Stimulated activated CD8-positive, alpha-beta memory T cell treated with anti-CD3 and anti-CD28 coated beads, Interleukin-7, amount 100 ng/mL, for 24 hours (primary cell): Measurements from ENCODE around the gene MLST8.

Source experiments
- DNase-seq: peaks from one replicate; pipeline ENCODE4 v3.0.0-alpha.2; 2020; ENCODE audit warnings: low read depth

The MLST8 gene

DNA sequence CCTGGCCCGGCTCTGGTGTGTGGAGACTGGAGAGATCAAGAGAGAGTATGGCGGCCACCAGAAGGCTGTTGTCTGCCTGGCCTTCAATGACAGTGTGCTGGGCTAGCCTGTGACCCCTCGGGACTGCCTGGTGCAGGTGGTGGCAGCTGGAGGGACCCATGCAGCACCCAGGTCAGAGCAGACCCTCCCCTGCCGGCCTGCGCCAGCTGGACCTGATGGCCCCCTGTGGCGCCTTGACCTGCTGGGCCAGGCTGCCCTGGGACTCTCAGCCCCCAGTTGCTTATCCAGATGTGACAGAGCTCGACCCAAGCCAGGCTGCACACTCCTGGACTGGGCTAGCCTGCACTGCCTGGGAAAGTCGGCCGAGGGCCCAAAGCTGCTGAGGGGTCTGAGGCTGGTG, 3.5 kb downstream of the MLST8 start:
- no peak for DNase-seq

DNA sequence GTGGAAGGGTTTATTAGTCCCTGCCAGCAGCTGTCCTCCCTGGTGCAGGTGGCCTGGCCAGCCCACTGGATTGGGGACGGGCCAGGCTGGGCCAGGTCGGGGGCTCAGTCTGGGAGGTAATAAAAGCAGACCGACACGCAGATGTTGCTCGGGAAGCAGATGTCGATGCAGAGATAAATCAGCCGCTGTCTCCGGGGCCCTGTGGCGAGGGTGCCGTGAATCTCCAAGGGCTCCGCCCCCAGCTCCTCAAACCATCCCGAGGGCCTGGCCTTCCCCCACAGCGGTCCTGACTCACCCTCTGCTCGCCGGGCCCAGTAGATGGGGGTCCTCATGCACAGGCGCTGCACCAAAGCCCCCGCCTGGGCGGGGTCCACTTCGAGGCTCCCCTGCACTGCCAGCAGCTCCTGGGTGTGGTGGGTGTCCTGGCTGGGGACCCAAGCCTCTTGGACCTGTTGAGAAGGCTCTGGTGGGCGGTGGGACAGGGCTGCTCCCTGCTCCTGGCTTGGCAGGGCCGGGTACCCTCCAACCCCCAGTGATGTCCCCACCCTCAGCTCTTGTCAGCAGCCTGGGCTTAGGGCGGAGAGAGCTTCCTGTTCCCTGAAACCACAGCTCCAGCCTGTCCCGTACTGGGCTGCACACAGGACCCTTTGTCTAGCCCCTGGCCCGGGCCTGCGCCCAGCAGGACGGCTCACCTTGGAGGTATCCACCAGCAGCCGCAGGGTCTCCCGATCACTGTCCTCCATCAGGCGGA, 4.2 kb downstream of the MLST8 start:
- no peak for DNase-seq

DNA sequence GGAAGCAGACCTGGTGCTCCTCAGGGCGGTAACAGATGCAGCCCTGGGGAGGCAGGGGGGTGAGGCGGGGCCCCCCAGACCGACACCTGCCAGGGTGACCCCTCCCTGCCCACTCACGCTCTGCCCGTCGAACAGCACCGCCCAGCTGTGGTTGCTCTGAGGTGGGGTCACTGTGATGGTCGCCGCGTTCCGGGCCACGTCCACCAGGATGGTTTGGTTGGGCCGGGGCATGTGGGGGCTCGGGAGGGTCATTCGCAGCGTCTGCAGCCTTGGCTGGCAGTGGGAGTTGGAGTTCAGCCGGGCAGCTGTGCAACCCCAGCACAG, 4.7 kb downstream of the MLST8 start:
- no peak for DNase-seq

DNA sequence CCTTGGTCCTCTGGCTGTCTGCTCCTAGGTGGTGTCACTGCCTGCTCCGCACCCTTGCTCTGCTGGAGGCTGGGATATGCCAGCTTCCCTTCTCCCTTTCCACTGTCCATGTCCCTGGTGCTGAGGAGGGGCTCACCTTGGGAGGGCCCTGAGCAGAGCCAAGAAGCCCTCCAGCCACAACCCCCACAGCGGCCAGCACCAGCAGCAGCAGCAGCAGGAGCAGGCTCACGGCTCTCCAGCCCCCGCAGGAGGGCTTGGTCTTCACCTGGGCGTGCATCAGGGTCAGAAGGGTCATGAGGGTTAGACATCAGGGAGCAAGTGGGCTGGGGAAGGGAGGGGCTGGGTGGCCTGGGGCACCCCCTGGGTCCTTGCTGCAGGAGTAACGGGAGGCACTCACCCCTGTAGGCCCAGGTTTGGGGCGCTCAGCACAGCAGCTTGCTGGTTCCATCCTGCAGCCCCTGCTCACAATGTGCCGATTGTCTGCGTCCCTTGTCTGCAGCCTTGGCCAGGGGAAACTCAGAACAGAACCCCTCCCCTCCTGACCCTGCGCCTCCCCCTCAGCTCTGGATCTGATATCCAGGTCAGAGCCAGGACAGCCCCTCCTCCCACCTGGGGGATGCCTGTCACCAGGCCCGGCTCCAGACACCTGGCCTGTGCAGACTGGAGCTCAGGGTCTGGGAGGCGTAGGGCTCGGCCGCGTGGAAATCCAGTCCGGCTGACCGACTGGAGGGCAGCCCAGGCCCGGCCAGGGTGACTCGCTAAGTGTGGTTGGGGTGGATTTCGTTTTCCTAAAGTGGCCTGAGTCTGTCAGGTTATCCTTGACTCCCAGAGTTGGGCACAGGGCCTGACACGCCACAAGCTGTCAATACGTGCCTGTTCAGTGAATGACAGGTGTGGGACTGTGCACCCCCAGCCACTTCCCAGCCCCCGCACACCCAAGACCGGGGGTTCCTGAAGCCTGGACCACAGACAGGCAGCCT, 5.4 kb downstream of the MLST8 start, which contains the start of gene BRICD5:
BRICD5 (minus strand) TSS at position 478 of the 980 bp plus-strand sequence; CDS start at position 448, 30 bp downstream.
- DNase-seq, result no peak

DNA sequence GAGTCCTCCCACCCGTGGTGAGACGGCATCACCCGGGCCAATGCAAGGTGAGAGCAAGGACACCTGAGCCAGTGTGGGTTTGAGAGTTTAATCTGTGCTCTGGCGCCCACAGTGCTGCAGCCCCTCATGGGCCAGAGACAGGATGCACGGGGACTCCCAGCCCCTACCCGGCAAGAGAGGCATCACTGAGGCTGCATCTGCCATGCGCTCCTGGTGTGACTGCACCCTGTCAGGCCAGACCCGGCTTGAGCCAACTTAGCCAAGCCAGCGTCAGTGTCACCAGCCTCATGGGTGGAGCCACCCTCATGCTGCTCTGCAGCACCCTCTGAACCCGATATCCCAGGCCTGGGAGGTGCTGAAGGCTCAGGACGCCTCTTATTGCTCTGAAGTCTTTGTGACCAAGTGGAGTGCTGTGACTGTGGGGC, 6.7 kb downstream of the MLST8 start:
- DNase-seq, result no peak

DNA sequence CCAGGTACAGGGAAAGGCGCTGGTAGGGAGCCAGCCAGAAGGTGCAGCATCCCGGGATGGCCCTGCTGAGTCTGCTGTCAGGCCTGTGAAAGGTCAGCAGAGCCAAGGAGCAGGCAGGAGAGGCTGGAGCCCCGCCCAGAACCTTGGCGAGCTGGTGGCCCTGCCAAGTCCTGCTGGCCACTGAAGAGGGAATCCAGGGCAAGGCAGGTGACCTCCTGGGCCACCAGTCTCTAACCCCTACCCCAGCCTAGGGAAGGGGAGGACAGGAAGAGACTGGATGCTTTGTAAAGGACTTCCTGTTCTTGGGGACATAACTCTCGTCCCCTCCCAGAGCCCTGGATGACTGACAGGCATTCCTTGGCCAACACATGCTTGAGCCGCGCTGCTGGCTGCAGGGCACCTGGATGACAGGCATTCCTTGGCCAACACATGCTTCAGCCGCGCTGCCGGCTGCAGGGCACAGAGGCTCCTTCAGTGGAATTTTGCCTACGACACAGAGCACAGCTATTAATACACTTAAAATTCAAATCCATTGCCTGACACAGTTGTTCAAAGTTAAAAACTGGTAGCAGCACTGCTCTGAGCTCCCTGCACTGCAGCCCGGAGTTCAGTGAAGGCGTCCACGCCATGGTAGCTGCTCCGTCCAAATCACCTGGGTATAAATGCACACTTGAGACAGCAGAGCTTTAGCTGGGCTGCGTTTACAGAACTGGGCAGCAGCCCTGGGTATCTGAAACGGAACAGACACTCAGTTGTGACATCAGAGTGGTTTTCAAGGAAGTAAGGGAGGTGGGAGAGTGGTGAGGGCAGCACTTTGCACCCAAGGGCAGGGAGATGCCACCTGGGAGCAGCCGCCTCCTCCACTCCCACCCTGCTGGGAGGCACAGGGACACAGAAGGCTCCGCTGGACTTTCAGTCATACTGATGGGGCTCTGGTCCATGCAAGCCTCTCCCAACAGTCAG, 7.4 kb downstream of the MLST8 start:
- DNase-seq, result no peak

DNA sequence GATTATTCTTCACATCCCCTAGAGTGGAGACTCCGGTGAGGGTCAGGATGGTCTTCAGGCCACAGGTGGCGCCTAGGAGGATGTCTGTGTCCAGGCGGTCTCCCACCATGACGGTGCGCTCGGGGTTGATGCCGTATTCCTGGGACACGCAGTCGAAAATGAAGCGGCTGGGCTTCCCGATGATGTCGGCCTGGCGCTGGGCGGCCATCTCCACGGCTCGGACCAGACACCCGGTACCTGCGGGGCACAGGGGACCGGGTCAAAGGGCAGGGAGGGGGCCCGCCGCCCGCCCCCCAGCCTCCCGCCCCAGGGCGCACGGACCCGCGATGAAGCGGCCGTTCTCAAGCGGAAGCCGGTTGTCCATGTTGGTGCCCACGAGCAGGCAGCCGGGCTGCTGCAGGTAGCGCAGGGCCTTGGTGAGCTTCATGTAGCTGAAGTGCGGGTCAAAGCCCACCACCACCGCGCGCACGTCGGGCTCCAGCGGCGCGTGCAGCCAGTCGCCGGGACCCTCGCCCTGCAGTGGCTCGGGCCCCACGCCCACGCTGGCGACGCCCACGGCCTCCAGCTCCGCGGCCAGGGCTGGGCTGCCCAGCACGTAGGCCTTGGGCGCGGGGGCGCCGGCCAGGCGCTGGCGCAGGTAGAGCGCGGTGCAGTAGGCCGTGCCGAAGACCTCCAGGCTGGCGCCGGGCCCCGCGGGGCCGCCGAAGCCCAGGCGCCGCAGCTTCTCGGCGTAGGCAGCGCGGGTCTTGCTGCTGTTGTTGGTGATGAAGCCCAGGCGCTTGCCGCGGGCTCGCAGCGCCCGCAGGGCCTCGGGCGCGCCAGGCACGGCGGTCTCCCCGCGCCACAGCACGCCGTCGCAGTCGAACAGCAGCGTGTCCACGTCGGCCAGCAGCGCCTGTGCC, 8.8 kb downstream of the MLST8 start:
- no peak for DNase-seq

DNA sequence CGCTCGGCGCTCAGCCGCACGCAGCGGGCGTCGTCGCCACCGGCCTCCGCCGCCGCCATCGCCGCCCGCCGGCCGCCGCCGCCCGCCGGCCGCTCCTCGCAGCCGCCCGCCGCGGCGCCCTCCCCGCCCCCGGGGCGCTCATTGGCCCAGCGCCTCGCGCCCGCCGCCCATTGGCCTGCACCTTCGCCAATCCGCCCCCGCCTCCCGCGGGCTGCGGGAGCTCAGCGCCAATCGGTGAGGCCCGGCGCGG, 9.4 kb downstream of the MLST8 start, which contains the start of gene PGP:
PGP (minus strand) TSS at position 122 of the 250 bp plus-strand sequence; CDS start at position 59, 63 bp downstream.
- DNase-seq, result no peak

DNA sequence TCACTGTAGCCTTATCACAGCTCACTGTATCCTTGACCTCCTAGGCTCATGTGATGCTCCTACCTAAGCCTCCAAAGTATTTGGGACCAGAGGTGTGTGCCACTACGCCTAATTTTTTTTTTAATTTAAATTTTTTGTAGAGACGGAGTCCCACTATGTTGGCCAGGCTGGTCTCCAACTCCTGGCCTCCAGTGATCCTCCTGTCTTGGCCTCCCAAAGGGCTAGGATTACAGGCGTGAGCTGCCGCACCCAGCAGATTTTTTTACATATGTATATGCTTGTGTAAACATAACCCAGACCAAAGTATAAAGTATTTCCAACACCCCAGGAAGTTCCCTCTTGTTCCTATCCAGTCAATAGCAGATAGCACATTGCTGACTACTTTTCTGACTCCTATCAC, 11.1 kb downstream of the MLST8 start:
- no peak for DNase-seq

DNA sequence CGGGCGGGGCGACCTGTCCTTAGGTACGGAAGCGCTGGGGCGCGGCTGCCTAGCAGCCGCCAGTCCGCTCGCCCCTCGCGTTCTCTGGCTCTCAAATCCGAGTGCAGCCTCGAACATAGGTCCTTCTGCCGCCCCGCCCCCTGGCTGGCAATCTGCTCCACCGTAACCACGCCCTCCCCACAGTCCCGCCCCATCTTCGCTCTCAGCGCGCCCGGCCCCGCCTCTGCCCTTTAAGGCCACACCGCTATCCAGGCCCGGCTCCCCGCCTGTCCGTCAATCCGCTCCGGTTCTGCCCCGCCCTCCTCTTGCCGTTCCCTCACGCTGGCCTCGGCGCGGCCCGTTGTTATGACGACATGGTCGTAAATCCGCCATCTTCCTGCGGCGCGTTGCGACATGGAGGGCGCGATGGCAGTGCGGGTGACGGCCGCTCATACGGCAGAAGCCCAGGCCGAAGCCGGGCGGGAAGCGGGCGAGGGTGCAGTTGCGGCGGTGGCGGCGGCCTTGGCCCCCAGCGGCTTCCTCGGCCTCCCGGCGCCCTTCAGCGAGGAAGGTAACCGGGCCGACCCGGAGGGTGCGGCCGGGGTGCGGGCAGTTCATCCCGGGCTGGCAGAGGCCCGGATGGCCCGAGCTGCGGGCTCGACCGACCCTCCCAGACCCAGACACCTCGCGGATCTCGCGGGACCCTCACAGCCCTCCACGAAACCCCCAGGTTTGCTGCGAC, 18.1 kb downstream of the MLST8 start, which contains the start of gene E4F1:
E4F1 (plus strand) TSS at position 371 of the 721 bp plus-strand sequence; CDS start at position 394, 23 bp downstream.
- DNase-seq, result peak; percentile 99

DNA sequence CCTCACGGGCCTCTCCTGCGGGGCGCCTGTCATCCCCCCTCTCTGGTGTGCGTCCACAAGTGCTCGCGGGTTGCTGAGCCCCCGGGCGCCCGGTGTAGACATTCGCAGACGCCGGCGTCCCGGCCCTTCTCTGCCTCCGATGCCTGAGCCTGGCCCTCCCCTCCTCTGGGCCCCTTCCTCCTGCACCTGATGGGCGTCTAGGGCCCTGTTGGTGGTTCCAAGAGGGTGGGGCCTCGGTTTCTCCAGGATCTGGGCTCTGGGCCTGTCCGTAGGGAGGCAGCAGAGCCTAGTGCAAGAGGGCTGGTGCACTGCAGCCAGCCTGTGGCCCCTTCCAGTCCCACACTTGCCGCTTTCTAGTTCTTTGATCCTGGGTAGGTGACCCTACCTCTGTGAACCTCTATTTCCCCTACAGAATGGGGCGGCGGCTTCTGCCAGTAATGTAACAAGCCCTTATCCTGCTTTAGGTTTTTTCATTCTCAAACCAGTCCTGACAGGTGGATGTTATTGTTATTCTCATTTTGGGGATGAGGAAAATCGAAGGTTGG, 18.8 kb downstream of the MLST8 start:
- no peak for DNase-seq

DNA sequence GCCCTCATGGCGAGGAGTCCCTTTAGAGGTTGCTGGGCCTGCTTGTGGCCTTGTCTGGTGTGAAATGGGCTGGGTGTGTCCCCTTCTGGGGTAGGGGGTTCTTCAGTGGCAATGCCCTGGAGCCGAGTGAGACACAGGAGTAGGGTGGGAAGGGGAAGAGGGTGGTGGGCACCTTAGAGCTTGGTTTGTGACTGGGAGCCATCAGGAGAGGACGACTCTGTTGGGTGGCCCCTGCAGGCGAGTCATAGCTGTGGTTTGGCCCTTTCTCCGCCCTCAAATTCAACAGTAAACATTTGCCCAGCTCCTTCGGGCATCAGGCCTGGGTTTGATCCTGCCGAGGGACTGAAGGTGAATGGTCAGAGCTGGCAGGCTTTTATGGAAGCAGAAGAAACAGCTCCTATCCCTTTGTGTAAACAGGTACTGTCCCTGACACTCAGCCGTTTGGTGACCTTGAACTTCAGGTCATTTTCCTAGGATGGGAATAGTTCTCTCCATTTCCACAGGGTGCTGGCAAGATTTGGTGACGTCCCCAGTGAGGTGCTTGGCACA, 21.1 kb downstream of the MLST8 start:
- DNase-seq, result no peak

DNA sequence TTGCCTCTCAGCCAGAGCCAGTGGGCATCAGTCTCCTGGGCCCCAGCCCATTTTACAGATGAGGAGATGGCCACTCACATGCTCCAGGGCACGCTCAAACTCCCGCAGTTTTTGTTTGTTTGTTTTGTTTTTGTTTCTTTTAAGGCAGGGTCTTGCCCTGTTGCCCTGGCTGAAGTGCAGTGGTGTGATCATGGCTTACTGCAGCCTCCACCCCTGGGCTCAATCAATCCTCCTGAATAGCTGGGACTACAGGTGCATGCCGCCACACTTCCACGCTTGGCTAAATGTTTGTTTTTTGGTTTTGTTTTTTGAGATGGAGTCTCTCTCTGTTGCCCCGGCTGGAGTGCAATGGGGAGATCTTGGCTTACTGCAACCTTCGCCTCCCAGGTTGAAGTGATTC, 21.7 kb downstream of the MLST8 start:
- no peak for DNase-seq

DNA sequence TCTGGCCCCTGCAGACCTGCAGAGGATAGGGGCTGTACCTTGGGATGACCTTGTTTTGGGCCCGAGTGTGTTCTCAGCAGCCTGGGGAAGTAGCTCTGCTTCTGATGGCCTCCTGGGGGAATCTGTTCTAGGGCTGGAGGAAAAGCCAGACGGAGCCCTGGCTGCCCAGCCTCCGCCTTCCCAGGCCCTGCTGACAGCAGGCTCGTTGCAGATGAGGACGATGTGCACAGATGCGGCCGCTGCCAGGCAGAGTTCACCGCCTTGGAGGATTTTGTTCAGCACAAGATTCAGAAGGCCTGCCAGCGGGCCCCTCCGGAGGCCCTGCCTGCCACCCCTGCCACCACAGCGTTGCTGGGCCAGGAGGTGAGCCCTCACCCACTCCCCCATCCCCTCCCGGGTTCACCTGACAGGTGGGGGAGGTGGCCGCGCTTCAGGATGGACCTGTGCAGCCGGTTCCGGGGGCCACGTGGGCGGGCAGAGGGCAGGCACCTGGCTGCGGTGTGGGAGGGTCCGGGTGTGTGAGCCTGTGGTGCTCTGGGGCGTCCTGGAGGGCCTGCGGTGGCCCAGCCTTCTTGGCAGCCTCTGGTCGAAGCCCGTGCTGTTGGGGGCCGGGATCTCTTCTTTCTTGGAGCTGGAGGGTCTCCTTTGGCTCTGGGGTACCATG, 23.0 kb downstream of the MLST8 start:
- no peak for DNase-seq

DNA sequence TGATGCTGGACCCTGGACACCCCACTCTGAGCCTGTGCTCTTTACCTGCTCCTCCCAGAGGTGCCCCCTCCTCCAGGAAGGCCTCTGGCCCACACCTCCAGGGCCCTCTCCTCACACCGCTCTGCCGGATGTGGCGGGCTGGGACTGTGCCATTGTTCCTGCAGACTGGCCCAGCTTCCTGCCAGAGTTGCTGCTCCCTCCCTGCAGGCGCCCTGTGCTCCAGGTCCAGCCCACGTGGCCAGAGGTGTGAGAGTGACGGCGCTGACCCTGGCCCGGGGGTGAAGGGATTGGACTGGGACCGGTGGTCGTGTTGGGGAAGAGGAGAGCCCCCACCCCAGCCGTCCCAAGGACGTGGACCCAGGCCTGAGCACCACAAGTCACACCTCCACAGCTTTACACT, 23.8 kb downstream of the MLST8 start:
- DNase-seq, result no peak

DNA sequence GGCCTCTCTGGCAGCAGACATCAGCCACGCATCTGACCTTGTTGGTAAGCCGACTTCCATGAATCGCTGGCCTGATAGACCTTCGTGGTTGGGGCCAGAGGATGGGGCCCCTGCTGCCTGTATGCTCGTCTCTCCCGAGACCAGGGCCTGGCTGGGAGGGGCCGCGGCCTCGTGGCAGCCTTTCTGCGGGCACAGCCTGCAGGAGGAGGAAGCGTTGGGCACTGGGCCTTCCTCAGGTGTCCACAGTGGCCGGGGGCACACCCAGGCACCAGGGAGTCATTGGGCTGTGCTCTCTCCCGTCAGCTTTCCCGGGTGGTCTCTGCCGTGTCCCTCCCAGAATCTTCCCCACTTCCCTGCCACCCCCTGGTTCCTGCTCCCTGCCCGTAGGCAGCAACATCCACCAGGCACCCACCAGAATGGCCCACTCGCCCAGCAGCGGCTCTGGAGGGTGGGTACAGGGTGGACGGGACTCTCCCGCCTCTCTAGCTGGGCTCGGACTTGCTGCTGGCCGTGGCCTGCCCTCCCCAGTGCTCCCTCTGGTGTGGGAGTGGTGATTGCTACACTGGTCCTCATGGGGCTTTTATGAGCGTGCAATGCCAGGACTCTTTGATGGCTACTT, 24.5 kb downstream of the MLST8 start:
- DNase-seq, result no peak

DNA sequence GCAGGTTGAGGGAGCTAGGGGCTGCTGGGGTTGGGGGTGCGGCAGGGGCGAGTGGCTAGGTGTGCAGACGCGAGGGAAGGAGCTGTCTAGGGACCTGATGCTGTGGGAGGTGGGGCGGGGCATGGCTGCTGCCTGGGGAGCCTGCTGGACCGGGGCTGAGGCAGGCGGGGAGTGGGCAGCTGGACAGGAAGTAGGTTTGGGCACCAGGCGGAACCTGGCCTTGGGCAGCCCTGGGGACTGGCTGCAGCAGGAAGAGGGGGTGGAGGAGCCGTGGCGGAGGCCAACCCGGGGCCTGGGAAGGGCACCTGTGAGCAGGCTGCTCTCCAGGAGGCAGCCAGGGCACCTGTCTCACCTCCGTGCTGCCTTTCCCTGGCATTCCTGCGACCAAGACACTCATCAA, 25.1 kb downstream of the MLST8 start:
- DNase-seq, result no peak
